CD14-positive monocyte (primary cell): ENCODE data around the gene SF3A1. TPM values are rescaled to one million over a fixed set of nuclear protein-coding genes. Genes with fewer than 3 reads are reported as not detected.
A peak's percentile ranks its signal among the peaks of the same experiment; 100 is the strongest.

Source experiments
- DNase-seq, 3 donors: peaks; one replicate each; pipeline ENCODE4 v3.0.0-alpha.2; 2011 to 2022
- H2AFZ ChIP-seq: 2 replicates; pipeline ENCODE4 v1.6.0; 2012; ENCODE audit warnings: mild to moderate bottlenecking, low read depth, low read length, inconsistent platforms; ENCODE audit not compliant: insufficient read depth, poor library complexity, severe bottlenecking
- H3K27ac ChIP-seq, 2 donors: 1 replicate in 1 of 2; 2 replicates in 1 of 2; pipeline ENCODE4 v1.5.1; 2012 to 2013; ENCODE audit warnings: low read length in 2 of 2, control low read depth in 1 of 2, inconsistent platforms in 1 of 2, low read depth in 1 of 2, mild to moderate bottlenecking in 1 of 2
- H3K27me3 ChIP-seq, 2 donors: one replicate each; pipeline versions ENCODE4 v1.6.0 to v1.6.1; 2011 to 2013; ENCODE audit warnings: low read length in 2 of 2; ENCODE audit not compliant: control insufficient read depth in 2 of 2, insufficient read depth in 2 of 2
- H3K36me3 ChIP-seq, 2 donors: replicated peaks in 1 of 2; 1 replicate in 1 of 2; 2 replicates in 1 of 2; pipeline versions ENCODE4 v1.5.1 to v1.6.1; 2012 to 2013; ENCODE audit warnings: low read length in 2 of 2, control low read depth in 1 of 2, inconsistent platforms in 1 of 2, mild to moderate bottlenecking in 1 of 2; ENCODE audit not compliant: insufficient read depth in 2 of 2, control insufficient read depth in 1 of 2
- H3K4me1 ChIP-seq, 2 donors: 1 replicate in 1 of 2; 2 replicates in 1 of 2; pipeline versions ENCODE4 v1.5.1 to v1.6.1; 2012 to 2013; ENCODE audit warnings: low read length in 2 of 2, control low read depth in 1 of 2, inconsistent platforms in 1 of 2, mild to moderate bottlenecking in 1 of 2, moderate library complexity in 1 of 2; ENCODE audit not compliant: insufficient read depth in 2 of 2, control insufficient read depth in 1 of 2
- H3K4me2 ChIP-seq: replicated peaks from 2 replicates; pipeline ENCODE3; 2012; ENCODE audit warnings: low read length, moderate library complexity, mild to moderate bottlenecking; ENCODE audit not compliant: poor library complexity, severe bottlenecking; ENCODE audit errors: extremely low read depth
- H3K4me3 ChIP-seq, 3 experiments: fragments of 200-600 bp in 1 of 3; sonication (generic) in 1 of 3; replicated peaks in 1 of 3; 1 replicate in 2 of 3; 2 replicates in 1 of 3; pipeline ENCODE4 v1.5.1; 2011 to 2013; ENCODE audit warnings: low read length in 3 of 3, mild to moderate bottlenecking in 3 of 3, control low read depth in 2 of 3, low read depth in 2 of 3, inconsistent platforms in 1 of 3, moderate library complexity in 1 of 3
- H3K79me2 ChIP-seq: 2 replicates; pipeline ENCODE4 v1.6.0; 2012; ENCODE audit warnings: mild to moderate bottlenecking, control low read depth, inconsistent platforms, low read length, moderate library complexity; ENCODE audit not compliant: insufficient read depth
- H3K9ac ChIP-seq: 2 replicates; pipeline ENCODE4 v1.6.0; 2017; ENCODE audit warnings: low read length, mild to moderate bottlenecking; ENCODE audit not compliant: insufficient read depth, poor library complexity, severe bottlenecking
- H3K9me3 ChIP-seq, 2 donors: replicated peaks in 1 of 2; 1 replicate in 1 of 2; 2 replicates in 1 of 2; pipeline versions ENCODE4 v1.5.1 to v1.6.1; 2012 to 2013; ENCODE audit warnings: low read length in 2 of 2, control low read depth in 1 of 2; ENCODE audit not compliant: control insufficient read depth in 1 of 2, insufficient read depth in 1 of 2
- H4K20me1 ChIP-seq: 2 replicates; pipeline ENCODE4 v1.6.0; 2012; ENCODE audit warnings: mild to moderate bottlenecking, low read length, control low read depth, moderate library complexity; ENCODE audit not compliant: insufficient read depth
- H3K27ac Mint-ChIP-seq, 7 donors: one replicate each; pipeline ENCODE4 v1.8.0; 2020; ENCODE audit warnings: mild to moderate bottlenecking in 7 of 7, mixed read lengths in 7 of 7, moderate library complexity in 6 of 7, inconsistent platforms in 2 of 7
- H3K27me3 Mint-ChIP-seq, 3 donors: one replicate each; pipeline ENCODE4 v1.8.0; 2021 to 2022; ENCODE audit warnings: low read depth in 3 of 3, mild to moderate bottlenecking in 3 of 3, mixed read lengths in 3 of 3, moderate library complexity in 3 of 3, inconsistent platforms in 1 of 3
- H3K36me3 Mint-ChIP-seq, 2 donors: one replicate each; pipeline ENCODE4 v1.8.0; 2020; ENCODE audit warnings: mixed read lengths in 2 of 2, inconsistent platforms in 1 of 2, mild to moderate bottlenecking in 1 of 2
- H3K4me1 Mint-ChIP-seq: one replicate; pipeline ENCODE4 v1.8.0; 2020; ENCODE audit warnings: mild to moderate bottlenecking, mixed read lengths
- H3K4me3 Mint-ChIP-seq, 2 donors: one replicate each; pipeline ENCODE4 v1.8.0; 2020; ENCODE audit warnings: mild to moderate bottlenecking in 2 of 2, mixed read lengths in 2 of 2, moderate library complexity in 1 of 2
- H3K9me3 Mint-ChIP-seq, 7 donors: one replicate each; pipeline ENCODE4 v1.8.0; 2020 to 2022; ENCODE audit warnings: mixed read lengths in 7 of 7, mild to moderate bottlenecking in 6 of 7, moderate library complexity in 6 of 7, inconsistent platforms in 2 of 7
- CTCF ChIP-seq: fragments of 200-600 bp; IDR thresholded peaks from one replicate; pipeline ENCODE4 v1.8.0; 2022; ENCODE audit warnings: antibody characterized with exemption, mild to moderate bottlenecking
- WGBS: methylation state at CpG from one replicate; pipeline ENCODE4 v1.1.5; 2013; ENCODE audit warnings: missing lambda C conversion rate; ENCODE audit not compliant: insufficient coverage; 5-methylcytosine and 5-hydroxymethylcytosine counted together
- intact Hi-C, 2 donors: fragments of 100-400 bp; cut with micrococcal nuclease; formaldehyde crosslinking; loops; one replicate each; pipeline versions ENCODE4 v1.15.0 to v1.15.1; 2023
- polyA plus RNA-seq, 3 donors: library from polyadenylated mRNA; depleted of rRNA in 1 of 3; unstranded in 2 of 3; stranded (reverse) in 1 of 3; fragments of 300-500 nt in 2 of 3; fragments of >200 nt in 1 of 3; fragmentation: Illumina TruSeq in 2 of 3; gene quantifications; 1 replicate in 2 of 3; 2 replicates in 1 of 3; pipeline ENCODE4 v1.2.3, GENCODE V29; 2012 to 2021

SF3A1 gene
- polyA plus RNA-seq, 3 donors, result 34.7 to 102 (median 52.1) TPM

- no peaks in the 10 kb centered on the region for H3K36me3 ChIP-seq
- peaks cover 6 to 9% of the 10 kb centered on the region in 2 donors for H3K36me3 Mint-ChIP-seq
- H2AFZ ChIP-seq, result no peak overlapping the region
- no peak overlapping the region for H3K27ac ChIP-seq
- peaks cover 2% of the 10 kb centered on the region for H3K4me1 Mint-ChIP-seq
- 69% methylated on average over 5 of the region's 7 CpGs for WGBS
- intact Hi-C loops, result no loop called here
- peaks cover 1 to 15% (median 5%) of the 10 kb centered on the region in 3 donors for H3K27me3 Mint-ChIP-seq
- peaks cover 0 to 2% of the 10 kb centered on the region in 2 donors for H3K27me3 ChIP-seq
- H3K4me3 Mint-ChIP-seq, result no peak overlapping the region
- no peaks in the 10 kb centered on the region for H3K79me2 ChIP-seq
- no peak for TF ChIP-seq CTCF
- no peak overlapping the region for H3K4me3 ChIP-seq
- H3K4me2 ChIP-seq, result no peak overlapping the region
- H3K4me1 ChIP-seq, result no peaks in the 10 kb centered on the region
- H3K9me3 ChIP-seq, result no peaks in the 10 kb centered on the region
- no peak for DNase-seq
- no peaks in the 10 kb centered on the region for H4K20me1 ChIP-seq
- no peaks in the 10 kb centered on the region for H3K9me3 Mint-ChIP-seq
- H3K9ac ChIP-seq, result peak overlapping the region; percentile 15
- no peak overlapping the region for H3K27ac Mint-ChIP-seq
Measured at GRCh38 chr22:30362651-30363281, 6.1 kb upstream of the SF3A1 start.

GRCh38 chr22:30361916-30362650 is 5.4 kb upstream of the SF3A1 start:
- TF ChIP-seq CTCF, result no peak

More at GRCh38 chr22:30361916-30362650, 5.4 kb upstream of the SF3A1 start:
- Histone ChIP-seq H4K20me1 (no peaks in the 10 kb centered on the region), H3K27me3 (peaks cover 0 to 3% of the 10 kb centered on the region in 2 donors), H3K27ac (no peak overlapping the region), H3K4me1 (peaks cover 4% of the 10 kb centered on the region in 2 donors), H3K9me3 (no peaks in the 10 kb centered on the region), H3K9ac (peak overlapping the region; percentile 15), H3K79me2 (no peaks in the 10 kb centered on the region), H3K4me3 (no peak overlapping the region), H3K36me3 (no peaks in the 10 kb centered on the region), H2AFZ (no peak overlapping the region), H3K4me2 (no peak overlapping the region)
- no peak for DNase-seq
- Mint-ChIP-seq H3K36me3 (peaks cover 3 to 9% of the 10 kb centered on the region in 2 donors), H3K4me1 (peaks cover 6% of the 10 kb centered on the region), H3K27ac (peak overlapping the region in 1 of 7 donors; percentile 61), H3K4me3 (no peak overlapping the region), H3K9me3 (no peaks in the 10 kb centered on the region), H3K27me3 (peaks cover 1 to 19% (median 11%) of the 10 kb centered on the region in 3 donors)
- intact Hi-C loops, result no loop called here
- WGBS, result 81% methylated on average over 4 of the region's 10 CpGs
